AG09309 (cell line): ENCODE measurements around the gene GOLGA8B.
"Not testable (repeated sequence)": the region's sequence is repeated elsewhere in the genome, so short reads cannot be mapped to it uniquely, and the experiment has no call there.

Experiments
- DNase-seq: peaks from one replicate; pipeline ENCODE4 v3.0.0-alpha.2; 2010; ENCODE audit warnings: low read depth
- H3K4me3 ChIP-seq: 2 replicates; pipeline ENCODE4 v1.5.1; 2011; ENCODE audit warnings: mild to moderate bottlenecking, low read depth, low read length, moderate library complexity; ENCODE audit not compliant: control insufficient read depth

Gene GOLGA8B

DNA sequence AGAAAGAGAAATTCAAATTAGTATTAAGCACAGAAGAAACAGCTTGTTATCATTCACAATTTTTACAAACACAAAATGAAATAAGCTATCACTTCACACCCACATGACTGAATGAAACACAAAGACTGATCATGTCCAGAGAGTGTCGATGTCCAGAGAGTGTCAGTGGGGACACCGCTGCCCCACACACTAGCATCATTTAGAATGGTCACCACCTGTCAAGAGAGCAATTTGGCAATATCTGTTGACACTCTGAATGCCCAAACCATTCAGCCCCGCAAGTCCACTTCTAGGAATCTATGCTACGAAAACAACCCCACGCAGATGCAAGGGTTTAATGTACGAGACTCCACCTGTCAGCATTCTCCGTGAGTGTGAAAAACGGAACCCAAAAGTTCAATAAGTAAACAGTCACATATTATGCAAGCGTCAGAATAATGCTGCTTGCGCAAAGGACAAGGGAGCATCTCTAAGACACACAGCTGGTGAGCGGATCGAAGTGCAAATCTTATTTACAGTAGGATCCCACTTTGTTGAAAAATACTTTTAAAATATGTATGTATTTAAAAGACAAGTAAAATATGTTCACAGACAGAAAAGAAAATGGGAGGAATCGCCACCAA is 11.3 kb downstream of the GOLGA8B start:
- DNase-seq, H3K4me3 ChIP-seq: not testable (repeated sequence)

DNA sequence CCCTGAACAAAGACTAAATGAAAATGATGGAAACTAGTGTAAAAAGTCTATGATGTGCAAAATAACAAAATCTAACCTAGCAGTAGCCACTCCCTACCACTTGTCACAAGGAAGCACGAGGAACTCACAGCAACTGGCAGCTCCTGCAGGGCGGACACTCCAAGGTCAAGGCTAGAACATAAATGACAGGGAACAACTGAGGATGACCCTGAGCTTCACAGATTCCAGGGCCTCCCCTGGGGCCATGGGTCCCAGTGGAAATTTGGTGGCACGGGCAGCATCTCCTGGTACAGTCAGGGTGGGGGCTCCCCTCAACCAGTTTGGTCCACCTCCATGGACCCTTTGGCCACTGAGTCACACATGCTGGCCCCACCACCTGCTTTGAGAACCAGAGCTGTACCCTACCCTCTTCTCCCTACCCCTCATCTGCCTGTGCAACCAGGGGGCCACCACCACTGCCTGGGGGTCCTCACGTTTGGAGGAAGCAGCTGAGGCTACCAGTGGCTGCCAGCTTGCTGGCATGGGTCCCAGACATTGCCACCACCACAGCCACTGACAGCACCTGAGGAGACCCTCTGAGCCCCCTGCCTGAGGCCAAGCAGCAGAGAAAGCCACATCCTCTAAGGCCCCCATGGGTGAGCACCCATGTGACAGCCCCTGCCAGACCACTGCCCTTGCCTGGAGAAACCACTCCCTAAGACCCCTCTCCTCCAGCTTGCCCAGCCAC is 13.6 kb downstream of the GOLGA8B start:
- not testable (repeated sequence) for DNase-seq, H3K4me3 ChIP-seq

DNA sequence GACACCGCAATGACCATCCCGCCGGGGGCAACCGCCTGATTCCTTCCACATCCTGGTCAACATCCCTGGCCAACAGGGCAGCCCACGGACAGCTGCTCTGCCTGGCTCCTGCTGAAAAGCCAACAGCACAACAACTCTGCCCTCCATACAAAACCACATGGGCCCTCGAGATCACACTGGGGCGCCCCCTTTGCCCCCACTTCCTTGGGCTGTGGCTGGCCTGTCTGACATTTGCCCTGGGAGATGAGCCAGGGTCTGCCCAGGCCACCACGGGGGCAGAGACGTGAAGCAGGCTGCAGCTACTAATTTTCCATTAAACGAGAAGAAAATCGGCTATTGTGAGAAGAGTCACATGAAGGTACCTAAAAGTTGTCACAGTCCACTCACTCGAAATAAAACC is 16.3 kb downstream of the GOLGA8B start:
- H3K4me3 ChIP-seq, DNase-seq: not testable (repeated sequence)

DNA sequence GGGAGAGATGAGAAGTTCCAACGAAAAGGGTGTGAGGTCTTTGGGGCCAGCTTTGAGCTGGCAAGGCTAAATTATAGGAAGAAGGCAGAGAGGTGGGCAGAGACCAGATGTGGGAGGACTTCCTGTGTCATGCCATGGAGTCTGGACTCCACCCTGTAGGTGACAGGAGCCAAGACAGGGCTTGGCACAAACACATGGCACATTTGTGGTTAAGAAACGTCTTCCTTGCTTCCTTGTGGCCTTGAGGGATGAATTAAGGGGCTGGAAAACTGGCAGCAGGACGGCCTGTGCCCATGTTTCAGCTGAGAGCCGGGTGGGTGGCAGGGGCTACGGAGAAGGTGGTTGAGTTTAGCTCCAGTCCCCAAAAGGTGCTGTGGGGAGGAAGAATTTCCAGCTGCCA is 18.7 kb downstream of the GOLGA8B start:
- DNase-seq, H3K4me3 ChIP-seq: not testable (repeated sequence)

DNA sequence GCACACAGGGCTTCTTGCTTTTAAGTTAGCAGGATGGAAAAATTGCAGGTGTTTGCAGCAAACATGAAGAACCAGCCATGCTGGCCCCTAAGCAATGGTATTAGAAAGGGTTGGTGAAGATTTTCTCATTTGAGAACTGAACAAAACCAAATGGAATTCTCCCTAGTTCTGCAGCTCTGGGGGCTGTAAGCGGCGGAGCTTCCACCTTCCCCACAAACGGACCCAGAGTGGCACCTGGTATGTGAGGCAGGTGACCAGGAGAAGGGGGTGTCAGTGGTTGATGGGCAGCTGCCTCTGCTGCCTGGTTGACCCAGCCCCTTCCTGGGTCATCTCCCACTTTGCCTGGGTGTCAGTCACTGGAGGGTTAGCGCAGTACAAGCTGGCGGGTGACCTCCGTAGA is 22.6 kb downstream of the GOLGA8B start:
- DNase-seq, H3K4me3 ChIP-seq: not testable (repeated sequence)

DNA sequence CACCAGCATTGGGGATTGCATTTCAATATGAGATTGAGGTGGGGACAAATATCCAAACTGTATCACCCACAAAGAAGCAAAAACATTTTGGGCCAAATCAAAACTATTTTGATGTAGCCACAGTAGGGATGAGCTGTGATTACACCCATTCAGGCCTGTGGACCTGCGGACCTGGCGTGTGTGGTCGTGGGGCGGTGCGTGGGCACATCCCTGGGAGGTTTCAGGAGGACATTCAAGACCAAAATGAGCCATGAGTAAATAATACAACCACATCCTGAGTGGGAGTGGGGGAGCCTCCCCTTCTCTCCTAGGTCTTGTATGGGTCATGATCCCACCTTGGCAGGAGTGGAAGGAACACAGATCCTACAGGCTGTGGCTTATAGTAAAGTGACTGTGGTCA is 23.7 kb downstream of the GOLGA8B start:
- DNase-seq, H3K4me3 ChIP-seq: not testable (repeated sequence)

DNA sequence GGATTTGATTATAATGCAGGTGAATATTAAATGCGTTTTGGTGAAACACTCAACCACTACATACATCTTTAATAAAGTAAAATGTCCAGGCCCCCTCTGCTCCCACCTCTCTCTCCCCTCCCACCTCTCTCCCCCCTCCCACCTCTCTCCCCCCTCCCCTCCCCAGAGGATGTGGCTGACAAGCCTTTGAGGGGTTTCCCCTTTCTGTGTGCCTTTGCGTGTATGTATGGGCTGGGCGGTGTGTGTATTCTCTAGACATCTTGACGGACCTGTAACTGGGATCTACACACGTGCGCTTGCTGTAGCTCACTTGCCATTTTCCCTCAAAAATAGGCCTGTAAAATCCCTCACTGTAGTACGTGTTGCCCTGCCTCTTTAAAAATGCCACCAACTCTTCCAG is 28.3 kb downstream of the GOLGA8B start:
- not testable (repeated sequence) for DNase-seq, H3K4me3 ChIP-seq

DNA sequence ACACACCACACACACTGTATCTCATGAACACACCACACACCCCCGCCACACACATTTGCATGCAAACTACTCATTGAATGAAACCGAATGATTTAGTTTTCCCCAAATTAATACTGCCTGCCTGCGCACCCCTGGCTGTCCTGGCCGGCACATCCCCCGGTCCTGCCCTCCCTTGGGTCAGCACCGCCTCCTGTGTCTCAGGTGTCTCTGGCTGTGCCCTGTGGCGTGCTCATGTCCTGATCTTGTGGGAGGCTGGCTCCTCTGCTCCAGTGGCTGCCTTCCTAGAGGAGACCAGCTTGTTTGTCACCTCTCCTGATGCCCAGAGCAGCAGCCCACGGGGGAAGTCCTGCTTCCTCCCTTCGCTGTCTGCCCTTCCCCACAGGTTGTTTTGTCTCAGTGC is 28.7 kb downstream of the GOLGA8B start:
- H3K4me3 ChIP-seq, result not testable (repeated sequence)

DNA sequence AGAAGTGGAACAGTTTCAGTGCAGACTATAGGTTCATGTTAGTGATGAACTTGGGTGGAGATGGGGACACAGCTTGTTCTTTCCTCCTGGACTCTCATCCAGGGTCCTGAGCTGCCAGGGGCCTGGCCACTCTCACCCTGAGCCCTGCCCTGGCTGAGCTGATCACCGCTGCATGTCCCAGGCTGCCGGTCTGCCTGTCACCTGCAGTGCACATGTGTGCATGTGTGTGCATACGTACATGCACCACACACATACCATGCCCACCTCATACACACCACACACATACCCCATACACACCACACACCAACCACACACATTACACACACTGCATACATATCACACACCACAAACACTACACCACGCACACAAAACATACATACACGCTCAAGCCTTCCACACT is 29.3 kb downstream of the GOLGA8B start:
- not testable (repeated sequence) for DNase-seq, H3K4me3 ChIP-seq

More for the DNA sequence above, 28.7 kb downstream of the GOLGA8B start:
- not testable (repeated sequence) for DNase-seq

DNA sequence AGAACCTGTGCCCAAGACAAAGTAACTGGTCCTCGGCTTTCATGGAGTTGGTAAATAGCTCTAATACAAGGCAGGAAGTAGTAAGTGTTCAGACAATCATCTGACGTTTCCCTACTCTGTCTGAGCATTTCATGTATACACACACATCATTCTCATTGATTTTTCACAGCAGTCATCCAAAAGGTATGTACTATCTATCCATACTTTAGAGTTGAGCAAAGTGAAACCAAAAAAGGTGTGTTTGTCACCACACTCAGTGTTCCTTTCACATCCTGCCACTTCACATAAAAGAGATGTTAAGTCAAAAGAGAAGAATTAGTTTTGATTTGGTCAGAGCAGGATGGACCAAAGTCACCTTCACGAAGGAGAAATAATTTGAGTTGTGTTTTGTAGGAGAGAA is 33.3 kb downstream of the GOLGA8B start:
- not testable (repeated sequence) for DNase-seq

DNA sequence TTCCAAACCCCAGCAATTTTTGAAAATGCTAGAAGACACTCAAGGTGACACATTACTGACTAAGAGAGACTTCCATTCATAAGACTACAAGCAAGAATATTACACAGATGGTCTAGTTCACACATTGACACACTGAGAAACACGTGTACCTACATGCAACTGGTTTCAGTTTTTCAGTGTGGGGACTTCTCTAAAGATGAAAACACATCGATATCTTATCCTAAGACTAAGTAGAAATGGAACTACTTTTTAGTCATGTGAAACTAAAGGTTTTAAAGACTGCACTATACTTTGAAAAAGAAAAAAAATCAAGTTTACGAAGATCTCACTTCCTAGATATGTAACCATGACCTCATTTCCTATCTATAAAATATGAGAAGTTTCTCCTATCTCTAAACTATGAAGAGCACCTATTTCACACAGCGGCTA is 34.1 kb downstream of the GOLGA8B start:
- H3K4me3 ChIP-seq, DNase-seq: not testable (repeated sequence)

More for the DNA sequence above, 33.3 kb downstream of the GOLGA8B start:
- H3K4me3 ChIP-seq, result not testable (repeated sequence)

DNA sequence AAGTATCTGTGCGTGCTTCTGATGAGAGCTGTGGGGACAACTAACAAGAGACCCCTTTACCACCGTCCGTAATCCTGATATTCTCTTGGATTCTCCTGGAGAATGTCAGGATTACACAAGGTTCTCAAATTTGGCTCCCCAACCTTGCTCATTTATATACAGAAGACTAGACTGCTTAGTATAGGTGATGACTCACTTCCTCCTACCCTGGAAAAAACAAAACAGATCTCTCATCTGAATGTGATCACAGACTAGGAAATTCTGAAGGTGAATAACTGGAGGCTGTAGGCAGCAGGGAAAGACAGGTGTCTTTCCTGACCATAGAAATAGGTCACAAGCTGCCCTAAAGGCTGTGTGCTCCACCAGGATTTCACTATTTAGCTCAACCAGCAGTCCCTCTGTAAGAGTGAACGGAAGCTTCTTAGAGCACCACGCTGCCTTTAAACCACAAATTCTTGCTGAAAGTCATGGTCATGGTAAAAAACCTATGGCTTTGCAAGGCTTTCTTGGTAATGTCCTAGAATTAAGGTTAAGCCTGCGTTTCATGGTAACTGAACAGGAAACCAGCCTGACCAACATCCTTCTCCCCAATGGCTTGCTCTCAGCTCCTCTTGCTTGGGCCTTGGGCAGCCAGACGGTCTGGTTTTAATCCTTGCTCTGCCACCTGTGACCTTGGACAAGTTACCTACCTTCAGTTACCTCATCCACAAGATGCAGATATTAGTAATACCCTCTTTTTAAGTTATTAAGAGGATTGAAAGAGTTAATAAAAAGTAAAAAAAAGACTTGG is 39.4 kb downstream of the GOLGA8B start:
- H3K4me3 ChIP-seq, DNase-seq: not testable (repeated sequence)

DNA sequence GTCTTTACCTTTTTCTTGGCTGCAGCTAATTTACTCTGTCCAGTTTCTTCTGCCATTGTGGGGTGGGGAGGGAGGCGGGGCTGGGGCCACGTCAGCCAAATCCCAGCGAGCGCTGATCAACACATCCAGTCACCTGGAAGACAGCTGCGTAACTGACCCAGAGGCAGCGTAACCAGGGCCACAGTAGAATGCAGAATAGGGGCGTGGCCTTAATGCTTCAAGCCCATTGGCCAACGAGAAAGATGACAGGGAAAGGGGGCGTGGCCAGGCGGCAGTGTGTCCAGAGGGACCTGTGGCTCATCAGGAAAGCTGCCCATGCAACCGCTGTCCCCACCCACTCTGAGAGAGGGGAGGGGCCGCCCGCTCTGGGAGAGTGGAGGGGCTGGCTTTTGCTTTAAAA is 47.6 kb downstream of the GOLGA8B start:
- DNase-seq, H3K4me3 ChIP-seq: not testable (repeated sequence)
